Skeletal muscle tissue (tissue), 4 donors: Measurements from ENCODE around the gene YIF1A. TPM values are rescaled to one million over a fixed set of nuclear protein-coding genes. Genes with fewer than 3 reads are reported as not detected.
"Not testable (repeated sequence)": the region's sequence is repeated elsewhere in the genome, so short reads cannot be mapped to it uniquely, and the experiment has no call there.

ENCODE experiments used
- H3K27ac ChIP-seq: one replicate; pipeline ENCODE4 v1.7.0; 2013; ENCODE audit warnings: mild to moderate bottlenecking, low read depth, low read length, inconsistent platforms
- H3K27me3 ChIP-seq, 3 donors: one replicate each; pipeline ENCODE4 v1.7.0; 2013; ENCODE audit warnings: low read length in 3 of 3; ENCODE audit not compliant: control insufficient read depth in 3 of 3, insufficient read depth in 3 of 3
- H3K36me3 ChIP-seq, 3 donors: one replicate each; pipeline ENCODE4 v1.7.0; 2013; ENCODE audit warnings: low read length in 3 of 3; ENCODE audit not compliant: control insufficient read depth in 3 of 3, insufficient read depth in 3 of 3
- H3K4me1 ChIP-seq, 3 donors: one replicate each; pipeline ENCODE4 v1.7.0; 2013; ENCODE audit warnings: low read length in 3 of 3, mild to moderate bottlenecking in 3 of 3; ENCODE audit not compliant: control insufficient read depth in 3 of 3, insufficient read depth in 3 of 3
- H3K4me3 ChIP-seq, 3 donors: one replicate each; pipeline ENCODE4 v1.7.0; 2013; ENCODE audit warnings: low read length in 3 of 3
- H3K9ac ChIP-seq, 3 donors: one replicate each; pipeline ENCODE4 v1.7.0; 2013; ENCODE audit warnings: low read length in 3 of 3, mild to moderate bottlenecking in 3 of 3, moderate library complexity in 2 of 3, low read depth in 1 of 3
- H3K9me3 ChIP-seq, 3 donors: one replicate each; pipeline ENCODE4 v1.7.0; 2013; ENCODE audit warnings: low read length in 3 of 3; ENCODE audit not compliant: control insufficient read depth in 3 of 3
- total RNA-seq: library from RNA; depleted of rRNA; stranded (reverse); fragments of >200 nt; gene quantifications from one replicate; pipeline ENCODE4 v1.2.3, GENCODE V29; 2014
- donor health status: Osteomylitis.

Gene YIF1A
- total RNA-seq, 1 donor from 2014 or later: 57.4 TPM

DNA sequence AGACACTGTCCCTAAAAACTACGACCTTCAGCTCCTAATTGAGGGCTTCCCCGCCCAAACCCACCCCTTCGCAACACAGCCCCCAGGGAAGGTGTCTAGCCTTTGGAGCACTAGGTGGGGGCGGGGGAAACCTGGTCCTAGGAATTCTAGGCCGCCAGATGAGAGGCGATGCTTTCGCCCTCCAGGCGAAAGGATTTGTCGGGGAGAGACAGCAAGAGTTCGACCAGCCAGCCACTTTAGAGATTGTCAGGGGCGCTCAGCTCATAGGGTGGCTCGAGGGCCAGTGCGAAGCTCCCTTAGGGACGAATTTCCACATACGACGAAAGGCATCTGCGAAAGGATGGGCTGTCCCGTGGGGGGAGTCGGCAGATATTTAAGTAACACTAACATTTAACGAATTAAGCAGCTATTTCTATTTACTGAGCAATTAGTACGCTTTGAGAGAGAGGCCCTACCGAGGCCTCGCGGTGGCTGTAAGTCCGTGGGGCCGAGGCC lies 22.6 kb upstream of the YIF1A start:
- H3K27me3 ChIP-seq: peaks cover 18 to 24% (median 19%) of the 10 kb centered on the region in 3 donors
- peak overlapping the region in 2 of 3 donors; percentile 87 to 91 for H3K4me3 ChIP-seq
- H3K9ac ChIP-seq: peak overlapping the region in 2 of 3 donors; percentile 68 to 81
- peak overlapping the region; percentile 73 for H3K27ac ChIP-seq
- H3K36me3 ChIP-seq: no peaks in the 10 kb centered on the region
- peaks cover 11 to 29% (median 21%) of the 10 kb centered on the region in 3 donors for H3K4me1 ChIP-seq
- no peaks in the 10 kb centered on the region for H3K9me3 ChIP-seq

DNA sequence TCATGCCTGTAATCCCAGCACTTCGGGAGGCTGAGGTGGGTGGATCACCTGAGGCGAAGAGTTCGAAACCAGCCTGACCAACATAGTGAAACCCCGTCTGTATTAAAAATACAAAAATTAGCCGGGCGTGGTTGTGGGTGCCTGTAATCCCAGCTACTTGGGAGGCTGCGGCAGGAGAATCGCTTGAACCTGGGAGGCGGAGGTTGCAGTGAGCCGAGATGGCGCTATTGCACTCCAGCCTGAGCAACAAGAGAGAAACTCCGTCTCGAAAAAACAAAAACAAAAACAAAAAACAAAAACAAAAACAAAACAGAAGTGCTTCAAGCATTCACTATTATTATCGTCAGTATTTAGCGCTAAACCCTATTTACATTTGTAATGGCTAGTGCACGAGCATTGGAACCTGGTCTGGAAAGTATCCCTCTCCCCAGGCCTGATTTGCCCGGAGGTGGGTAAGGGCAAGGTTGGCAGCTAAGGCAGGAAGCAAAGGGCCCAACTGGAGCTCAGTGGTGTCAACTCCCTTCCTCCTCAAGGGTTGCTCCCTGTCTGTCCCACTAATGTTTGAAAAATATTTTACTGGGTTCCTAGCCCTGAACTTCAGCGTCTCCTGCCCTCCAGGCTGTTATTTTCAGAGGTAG lies 22.0 kb upstream of the YIF1A start:
- H3K27ac ChIP-seq, H3K4me3 ChIP-seq, H3K9me3 ChIP-seq, H3K9ac ChIP-seq, H3K36me3 ChIP-seq: not testable (repeated sequence)
- Histone ChIP-seq H3K4me1 (peaks cover 11 to 23% (median 16%) of the 10 kb centered on the region in 3 donors), H3K27me3 (peaks cover 13 to 18% (median 13%) of the 10 kb centered on the region in 3 donors)

DNA sequence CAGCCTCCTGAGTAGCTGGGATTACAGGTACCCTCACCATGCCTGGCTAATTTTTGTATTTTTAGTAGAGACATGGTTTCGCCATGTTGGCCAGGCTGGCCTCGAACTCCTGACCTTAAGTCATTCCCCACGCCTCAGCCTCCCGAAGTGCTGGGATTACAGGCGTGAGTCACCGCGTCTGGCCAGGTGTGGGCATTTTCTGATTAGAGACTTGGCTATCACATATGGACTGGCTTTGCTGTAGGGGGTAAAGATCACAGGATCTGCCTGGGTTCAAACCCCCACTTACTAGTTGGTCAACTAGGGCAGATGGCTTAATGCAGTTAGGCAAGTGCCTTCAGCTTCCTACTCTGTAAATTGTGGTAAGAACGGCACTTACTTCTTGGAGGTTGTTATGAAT lies 21.4 kb upstream of the YIF1A start:
- no peak overlapping the region for H3K27ac ChIP-seq
- H3K9ac ChIP-seq: no peak overlapping the region
- peaks cover 7 to 13% (median 7%) of the 10 kb centered on the region in 3 donors for H3K27me3 ChIP-seq
- H3K4me1 ChIP-seq: peaks cover 9 to 17% (median 16%) of the 10 kb centered on the region in 3 donors
- no peaks in the 10 kb centered on the region for H3K9me3 ChIP-seq
- H3K4me3 ChIP-seq: no peak overlapping the region
- H3K36me3 ChIP-seq: no peaks in the 10 kb centered on the region

DNA sequence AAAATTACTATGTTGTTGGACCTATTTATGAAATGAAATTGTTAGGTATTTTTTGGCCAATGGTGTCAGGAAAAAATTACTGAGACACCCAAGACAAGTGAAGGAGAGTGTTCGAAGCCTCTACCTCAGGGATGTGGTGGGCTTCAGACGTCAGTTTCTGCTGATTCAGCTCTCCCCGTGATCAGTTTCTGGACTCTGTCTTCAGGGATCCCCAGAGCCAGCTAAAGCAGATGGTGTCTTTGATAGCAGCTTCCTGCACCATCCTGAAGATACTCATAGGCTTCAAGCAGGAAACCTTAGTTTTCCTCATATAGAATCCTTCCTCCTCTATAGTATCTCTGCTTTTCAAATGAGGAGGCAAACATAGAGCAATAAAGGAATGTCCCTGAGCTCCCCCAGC lies 20.5 kb upstream of the YIF1A start:
- no peak overlapping the region for H3K9ac ChIP-seq
- no peaks in the 10 kb centered on the region for H3K9me3 ChIP-seq
- peaks cover under 1 to 7% (median under 1%) of the 10 kb centered on the region in 3 donors for H3K27me3 ChIP-seq
- no peak overlapping the region for H3K4me3 ChIP-seq
- H3K36me3 ChIP-seq: no peaks in the 10 kb centered on the region
- no peak overlapping the region for H3K27ac ChIP-seq
- peaks cover 6 to 15% (median 12%) of the 10 kb centered on the region in 3 donors for H3K4me1 ChIP-seq

DNA sequence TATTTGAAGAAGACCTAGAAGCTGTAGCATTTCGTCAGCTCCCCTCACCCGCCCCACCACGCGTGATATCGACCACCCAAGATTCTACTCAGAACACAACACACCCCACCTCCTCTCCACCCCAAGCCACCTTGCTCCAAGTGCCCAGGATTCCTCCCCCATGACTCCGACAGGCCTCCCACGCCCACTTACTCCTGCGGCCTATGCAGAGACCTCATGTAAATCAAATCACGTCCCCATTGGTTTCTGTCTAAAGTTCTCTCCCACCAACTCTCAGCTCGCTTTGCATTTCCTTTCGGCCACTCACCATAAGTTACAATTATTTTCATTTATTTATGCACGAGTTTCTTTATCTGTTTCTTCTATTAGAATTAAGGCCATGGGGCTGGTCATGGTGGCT lies 13.7 kb upstream of the YIF1A start:
- no peak overlapping the region for H3K9ac ChIP-seq
- H3K36me3 ChIP-seq: no peaks in the 10 kb centered on the region
- no peaks in the 10 kb centered on the region for H3K27me3 ChIP-seq
- no peaks in the 10 kb centered on the region for H3K4me1 ChIP-seq
- no peak overlapping the region for H3K27ac ChIP-seq
- no peak overlapping the region for H3K4me3 ChIP-seq
- no peaks in the 10 kb centered on the region for H3K9me3 ChIP-seq

DNA sequence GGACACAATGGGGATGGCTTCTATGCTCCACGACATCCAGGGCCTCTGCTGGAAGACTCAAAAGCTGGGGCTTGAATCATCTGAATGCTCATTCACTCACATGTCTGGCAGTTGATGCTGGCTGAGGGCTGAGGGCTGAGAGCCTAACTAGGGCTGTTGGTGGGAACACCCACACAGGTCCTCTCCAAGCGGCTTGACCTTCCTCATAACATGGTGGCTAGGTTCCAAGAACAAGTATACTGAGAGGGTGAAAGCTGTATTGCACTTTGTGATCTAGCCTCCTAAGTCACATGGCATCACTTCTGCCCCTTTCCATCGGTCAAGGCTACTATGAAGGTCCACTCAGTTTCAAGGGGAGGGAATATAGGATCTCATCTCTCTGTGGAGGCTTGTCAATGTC lies 10.2 kb upstream of the YIF1A start:
- Histone ChIP-seq H3K27ac (no peak overlapping the region), H3K27me3 (peaks cover 14 to 26% (median 15%) of the 10 kb centered on the region in 3 donors), H3K9me3 (no peaks in the 10 kb centered on the region), H3K36me3 (no peaks in the 10 kb centered on the region), H3K9ac (no peak overlapping the region), H3K4me3 (no peak overlapping the region), H3K4me1 (no peaks in the 10 kb centered on the region)

DNA sequence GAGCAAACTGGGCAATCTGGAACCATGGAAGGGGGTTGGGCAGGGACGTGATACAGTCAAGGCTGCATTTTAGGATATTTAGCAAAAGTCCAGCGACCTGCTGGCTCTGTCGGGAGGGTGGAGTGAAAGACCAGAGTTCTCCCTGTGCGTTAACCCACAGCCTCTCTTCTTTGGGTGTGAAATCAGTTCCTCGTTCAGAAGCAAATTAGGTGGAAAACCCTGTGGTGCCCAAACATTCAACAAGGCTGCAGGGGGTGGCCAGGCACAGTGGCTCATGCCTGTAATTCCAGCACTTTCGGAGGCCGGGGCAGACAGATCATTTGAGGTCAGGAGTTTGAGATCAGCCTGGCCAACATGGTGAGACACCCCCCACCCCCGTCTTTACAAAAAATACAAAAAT lies 8.7 kb upstream of the YIF1A start:
- H3K9ac ChIP-seq: no peak overlapping the region
- no peaks in the 10 kb centered on the region for H3K9me3 ChIP-seq
- no peaks in the 10 kb centered on the region for H3K4me1 ChIP-seq
- no peak overlapping the region for H3K27ac ChIP-seq
- H3K4me3 ChIP-seq: no peak overlapping the region
- no peaks in the 10 kb centered on the region for H3K36me3 ChIP-seq
- peaks cover 28 to 42% (median 29%) of the 10 kb centered on the region in 3 donors for H3K27me3 ChIP-seq

DNA sequence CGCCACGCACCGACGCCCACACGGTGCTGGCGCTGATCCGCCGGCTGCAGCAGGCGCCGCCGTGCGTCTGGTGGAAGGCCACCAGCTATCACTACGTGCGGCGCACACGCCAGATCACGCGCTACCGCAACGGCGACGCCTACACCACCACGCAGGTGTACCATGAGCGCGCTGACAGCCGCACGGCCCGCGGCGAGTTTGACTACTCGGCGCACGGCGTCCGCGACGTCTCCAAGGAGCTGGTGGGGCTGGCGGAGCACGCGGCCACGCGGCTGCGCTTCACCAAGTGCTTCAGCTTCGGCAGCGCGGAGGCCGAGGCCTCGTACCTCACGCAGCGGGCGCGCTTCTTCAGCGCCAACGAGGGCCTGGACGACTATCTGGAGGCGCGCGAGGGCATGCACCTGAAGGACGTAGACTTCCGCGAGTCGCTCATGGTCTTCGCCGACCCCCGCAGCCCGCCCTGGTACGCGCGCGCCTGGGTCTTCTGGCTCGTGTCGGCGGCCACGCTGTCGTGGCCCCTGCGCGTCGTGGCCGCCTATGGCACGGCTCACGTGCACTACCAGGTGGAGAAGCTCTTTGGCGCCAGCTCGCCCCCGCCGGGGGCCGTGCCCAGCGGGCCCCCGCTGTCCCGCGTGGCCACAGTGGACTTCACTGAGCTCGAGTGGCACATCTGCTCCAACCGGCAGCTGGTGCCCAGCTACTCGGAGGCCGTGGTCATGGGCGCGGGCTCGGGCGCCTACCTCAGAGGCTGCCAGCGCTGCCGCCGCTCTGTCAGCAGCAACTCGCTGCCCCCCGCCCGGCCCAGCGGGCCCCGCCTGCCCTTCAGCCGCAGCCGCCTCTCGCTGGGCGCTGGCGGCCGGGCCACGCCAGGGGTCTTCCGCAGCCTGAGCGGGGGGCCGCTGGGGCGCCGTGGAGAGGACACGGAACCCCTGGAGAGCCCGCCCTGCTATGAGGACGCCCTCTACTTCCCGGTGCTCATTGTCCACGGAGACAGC lies 6.0 kb upstream of the YIF1A start:
- peaks cover 37 to 54% (median 39%) of the 10 kb centered on the region in 3 donors for H3K27me3 ChIP-seq

DNA sequence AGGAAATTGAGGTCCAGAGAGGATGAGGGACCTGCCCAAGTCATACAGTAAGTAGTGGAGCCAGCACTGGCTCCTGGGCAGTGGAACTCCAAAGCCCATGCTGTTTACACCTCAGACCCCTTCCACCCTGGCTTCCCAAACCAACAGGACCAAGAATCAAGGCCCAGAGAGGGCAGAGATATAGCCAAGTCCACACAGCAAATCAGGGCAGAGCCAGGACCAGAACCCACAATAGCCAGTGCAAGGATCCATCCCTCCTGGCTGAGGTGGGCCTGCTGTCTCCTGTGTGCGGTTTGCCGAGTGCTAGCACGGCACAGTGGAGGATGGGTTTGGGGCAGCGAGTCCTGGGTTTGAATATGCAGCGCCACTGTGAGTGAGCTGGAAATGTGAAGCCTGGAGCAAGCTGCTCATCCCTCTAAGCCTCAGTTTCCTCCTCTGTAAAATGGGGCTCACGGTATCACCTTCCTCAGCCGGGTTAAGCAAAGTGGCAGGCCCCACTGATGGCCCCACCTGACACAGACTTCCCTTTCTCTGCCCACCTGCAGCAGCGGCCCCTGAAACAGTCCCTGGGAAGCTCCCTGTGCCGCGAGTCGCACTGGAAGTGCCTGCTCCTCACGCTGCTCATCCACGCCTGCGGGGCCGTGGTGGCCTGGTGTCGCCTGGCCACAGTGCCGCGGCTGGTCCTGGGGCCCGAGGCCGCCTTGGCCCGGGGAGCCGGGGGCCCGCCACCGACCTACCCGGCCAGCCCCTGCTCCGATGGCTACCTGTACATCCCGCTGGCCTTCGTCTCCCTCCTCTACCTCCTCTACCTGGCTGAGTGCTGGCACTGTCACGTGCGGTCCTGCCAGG lies 5.1 kb upstream of the YIF1A start:
- Histone ChIP-seq H3K9ac (no peak overlapping the region), H3K27me3 (peaks cover 37 to 54% (median 39%) of the 10 kb centered on the region in 3 donors), H3K9me3 (no peaks in the 10 kb centered on the region), H3K36me3 (no peaks in the 10 kb centered on the region), H3K27ac (no peak overlapping the region), H3K4me1 (peaks cover 5 to 17% (median 10%) of the 10 kb centered on the region in 3 donors), H3K4me3 (no peak overlapping the region)

More for the DNA sequence above, 6.0 kb upstream of the YIF1A start:
- no peaks in the 10 kb centered on the region for H3K9me3 ChIP-seq
- no peak overlapping the region for H3K9ac ChIP-seq
- no peak overlapping the region for H3K27ac ChIP-seq
- H3K36me3 ChIP-seq: no peaks in the 10 kb centered on the region
- no peak overlapping the region for H3K4me3 ChIP-seq
- H3K4me1 ChIP-seq: peaks cover 0 to 9% (median 4%) of the 10 kb centered on the region in 3 donors
